ENCODE measurements around the gene TMEM161A.
"Not testable (repeated sequence)": the region's sequence is repeated elsewhere in the genome, so short reads cannot be mapped to it uniquely, and the experiment has no call there.

Gene TMEM161A

DNA sequence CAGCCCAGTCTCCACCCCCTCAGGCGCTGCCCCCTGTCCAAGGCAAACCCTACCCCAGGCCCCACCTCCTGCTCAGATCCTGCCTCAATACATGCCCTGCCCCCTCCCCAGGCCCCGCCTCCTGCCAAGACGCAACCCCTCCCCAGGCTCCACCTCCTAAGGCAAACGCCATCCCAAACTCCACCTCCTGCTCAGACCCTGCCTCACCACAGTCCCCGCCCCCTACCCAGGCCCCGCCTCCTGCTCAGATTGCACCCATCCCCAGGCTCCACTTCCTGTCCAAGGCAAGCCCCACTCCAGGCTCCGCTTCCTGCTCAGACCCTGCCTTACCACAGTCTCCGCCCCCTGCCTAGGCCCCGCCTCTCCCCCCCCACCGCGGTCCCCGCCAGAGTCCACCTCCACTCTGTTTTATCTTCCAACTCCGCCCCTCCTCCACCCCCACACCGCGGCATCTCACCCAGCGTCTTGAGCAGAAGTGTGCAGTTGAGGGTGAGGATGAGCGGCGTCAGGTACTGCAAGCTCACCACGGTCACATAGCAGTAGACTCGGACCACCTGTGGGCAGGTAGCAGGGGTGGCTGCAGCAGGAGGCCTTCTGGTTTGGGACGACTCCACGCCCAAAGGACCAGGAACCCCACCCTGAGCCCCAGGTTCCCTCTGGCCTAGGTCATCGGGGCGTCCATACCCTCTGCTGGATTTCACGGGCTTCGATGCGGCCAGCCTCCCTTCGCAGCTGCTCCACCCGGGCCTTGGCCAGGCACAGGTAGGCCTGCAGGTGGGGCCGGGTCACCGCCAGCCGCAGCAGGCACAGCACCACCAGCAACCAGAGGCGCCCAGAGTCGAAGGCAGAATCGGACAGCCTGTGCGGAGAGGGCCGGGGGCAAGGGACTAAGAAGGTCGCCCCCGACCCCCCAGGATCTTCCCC is 17.7 kb downstream of the TMEM161A start:
- DNase-seq, result no peak

- DNase-seq, result no peak
Observed at GRCh38 chr19:19119325-19120237, 18.7 kb downstream of the TMEM161A start.

GRCh38 chr19:19115954-19116353 is 22.3 kb downstream of the TMEM161A start:
- peak; percentile 68 for DNase-seq

- DNase-seq, result no peak
Observed at GRCh38 chr19:19113040-19113626, 25.1 kb downstream of the TMEM161A start.

DNA sequence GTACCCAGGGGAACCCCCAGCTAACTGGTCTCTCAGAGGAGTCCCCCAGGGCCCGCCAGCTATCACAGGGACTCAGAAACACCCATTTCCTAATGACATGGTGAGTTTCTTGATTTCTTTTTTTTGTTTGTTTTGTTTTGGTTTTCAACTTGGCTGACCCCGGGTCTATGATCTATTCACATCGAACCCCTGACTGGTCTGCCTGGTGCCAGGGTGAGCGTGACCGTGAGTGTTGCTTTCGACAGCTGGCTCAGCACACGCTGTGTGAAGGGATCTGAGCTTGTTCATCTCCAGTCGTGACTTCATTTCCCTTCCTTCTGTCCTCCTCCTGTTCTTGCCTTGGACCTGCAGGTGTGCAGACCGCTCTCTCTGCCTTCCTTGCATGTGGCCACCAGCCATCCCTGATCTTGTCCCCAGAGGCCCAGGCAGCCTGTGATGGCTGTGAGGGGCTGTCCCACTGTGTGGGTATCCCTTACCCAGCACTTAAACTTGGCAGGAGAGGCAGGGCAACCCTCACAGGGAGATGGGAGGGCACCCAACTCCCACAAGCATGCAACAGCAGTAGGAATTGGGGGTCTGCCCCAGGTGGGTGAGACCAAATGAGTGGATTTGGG is 26.2 kb downstream of the TMEM161A start:
- DNase-seq, result no peak

GRCh38 chr19:19111136-19111835 is 27.0 kb downstream of the TMEM161A start:
- DNase-seq, result no peak

DNA sequence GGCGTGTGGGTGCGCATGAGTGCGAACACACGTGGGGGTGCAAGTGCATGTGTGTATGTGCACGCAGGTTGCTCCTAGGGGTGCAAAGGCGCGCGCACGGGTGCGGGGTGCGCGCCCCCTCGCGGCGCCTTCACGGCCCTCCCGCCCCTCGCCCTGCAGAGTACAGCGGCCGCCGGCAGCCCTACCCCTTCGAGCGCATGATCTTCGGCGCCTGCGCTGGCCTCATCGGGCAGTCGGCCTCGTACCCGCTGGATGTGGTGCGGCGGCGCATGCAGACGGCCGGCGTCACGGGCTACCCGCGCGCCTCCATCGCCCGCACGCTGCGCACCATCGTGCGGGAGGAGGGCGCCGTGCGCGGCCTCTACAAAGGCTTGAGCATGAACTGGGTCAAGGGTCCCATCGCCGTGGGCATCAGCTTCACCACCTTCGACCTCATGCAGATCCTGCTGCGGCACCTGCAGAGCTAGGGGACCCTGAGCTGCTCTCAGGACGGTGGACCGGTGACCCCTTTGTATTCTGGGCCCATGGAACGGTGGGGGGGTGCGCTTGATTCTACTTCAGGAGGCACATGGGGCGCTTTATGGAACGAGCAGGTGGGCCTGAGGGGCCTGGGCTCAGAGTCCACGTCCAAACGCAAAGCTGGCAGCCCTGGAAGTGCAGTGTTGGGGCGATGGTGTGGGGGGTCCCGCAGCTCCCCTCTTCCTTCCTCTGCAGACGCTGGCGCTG is 27.7 kb downstream of the TMEM161A start:
- peak; percentile 33 for DNase-seq

DNA sequence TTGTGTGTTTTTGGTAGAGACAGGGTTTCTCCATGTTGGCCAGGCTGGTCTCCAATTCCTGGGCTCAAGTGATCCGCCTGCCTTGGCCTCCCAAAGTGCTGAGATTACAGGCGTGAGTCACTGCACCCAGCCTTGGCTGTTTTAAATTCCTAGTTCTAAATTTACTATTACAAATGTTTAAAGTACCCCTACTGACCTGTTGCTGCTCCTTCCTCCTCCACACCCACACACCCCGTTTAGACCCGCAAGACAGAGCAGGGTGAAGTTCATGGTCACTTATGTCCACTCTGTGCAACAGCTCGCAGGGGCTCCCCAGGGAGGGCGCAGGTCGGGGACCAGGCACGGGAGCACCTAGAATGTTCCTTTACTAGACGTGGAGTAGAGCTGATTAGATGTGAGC is 28.7 kb downstream of the TMEM161A start:
- no peak for DNase-seq

DNA sequence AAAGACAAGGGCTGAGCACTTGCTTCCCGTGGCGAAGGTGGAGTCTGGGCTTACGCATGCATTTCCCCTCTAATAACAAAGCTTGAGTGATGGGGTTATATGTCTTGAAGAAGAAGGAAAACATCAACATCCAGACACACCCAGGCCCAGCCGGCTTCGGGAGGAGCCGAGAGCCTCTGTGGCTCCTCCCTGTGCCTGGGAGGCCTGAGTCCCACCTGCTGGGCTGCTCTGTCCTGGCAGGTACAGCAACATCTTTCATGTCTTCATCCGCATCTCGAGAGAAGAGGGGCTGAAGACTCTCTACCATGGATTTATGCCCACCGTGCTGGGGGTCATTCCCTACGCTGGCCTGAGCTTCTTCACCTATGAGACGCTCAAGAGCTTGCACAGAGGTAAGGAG is 30.6 kb downstream of the TMEM161A start:
- no peak for DNase-seq

DNA sequence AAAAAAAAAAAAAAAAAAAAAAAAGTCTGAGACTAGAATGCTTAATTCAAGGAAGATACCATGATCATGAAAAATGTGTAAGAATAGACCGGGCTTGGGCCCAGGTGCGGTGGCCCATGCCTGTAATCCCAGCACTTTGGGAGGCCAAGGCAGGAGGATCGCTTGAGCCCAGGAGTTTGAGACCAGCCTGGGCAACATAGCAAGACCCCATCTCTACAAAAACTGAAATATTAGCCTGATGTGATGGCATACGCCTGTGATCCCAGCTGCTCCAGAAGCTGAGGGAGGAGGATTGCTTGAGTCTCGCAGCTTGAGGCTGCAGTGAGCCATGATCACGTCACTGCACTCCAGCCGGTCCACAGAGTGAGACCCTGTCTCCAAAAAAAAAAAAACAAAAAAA is 31.3 kb downstream of the TMEM161A start:
- not testable (repeated sequence) for DNase-seq

DNA sequence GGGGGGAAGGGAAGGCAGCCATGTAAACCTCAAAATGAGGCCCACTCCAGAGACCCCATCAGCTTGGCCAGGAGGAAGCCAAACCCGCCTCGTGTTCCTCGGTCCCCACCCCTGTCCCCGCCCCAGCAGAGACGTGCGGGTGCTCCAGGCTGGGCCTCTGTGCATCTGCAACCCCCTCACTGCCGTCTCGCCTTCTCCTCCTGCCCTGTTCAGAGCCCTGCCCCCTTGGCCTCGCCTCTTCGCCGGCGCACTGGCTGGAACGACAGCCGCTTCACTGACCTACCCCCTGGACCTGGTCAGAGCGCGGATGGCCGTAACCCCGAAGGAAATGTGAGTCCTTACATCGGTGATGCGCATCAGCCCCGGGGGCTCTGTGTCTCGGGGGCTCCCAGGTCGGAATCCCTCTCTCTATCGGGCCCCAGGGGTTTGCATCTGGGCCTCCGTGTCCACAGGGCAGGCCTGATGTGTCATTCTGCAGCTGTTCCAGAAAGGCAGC is 32.2 kb downstream of the TMEM161A start:
- no peak for DNase-seq

- peak; percentile 25 for DNase-seq
Observed at GRCh38 chr19:19105365-19106055, 32.8 kb downstream of the TMEM161A start.

- no peak for DNase-seq
Observed at GRCh38 chr19:19103167-19103566, 35.1 kb downstream of the TMEM161A start.

DNA sequence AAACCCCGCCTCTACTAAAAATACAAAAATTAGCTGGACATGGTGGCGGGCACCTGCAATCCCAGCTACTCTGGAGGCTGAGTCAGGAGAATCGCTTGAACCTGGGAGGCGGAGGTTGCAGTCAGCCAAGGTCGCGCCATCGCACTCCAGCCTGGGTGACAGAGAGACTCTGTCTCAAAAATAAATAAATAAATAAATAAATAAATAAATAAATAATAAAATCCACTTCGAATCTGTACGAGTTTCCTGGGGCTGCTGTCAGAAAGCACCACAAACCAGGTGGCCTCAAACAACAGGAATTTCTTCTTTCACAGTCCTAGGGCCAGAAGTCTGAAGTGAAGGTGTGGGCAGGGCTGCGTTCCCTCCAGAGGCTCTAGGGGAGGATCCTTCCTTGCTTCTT is 35.7 kb downstream of the TMEM161A start:
- DNase-seq, result not testable (repeated sequence)

DNA sequence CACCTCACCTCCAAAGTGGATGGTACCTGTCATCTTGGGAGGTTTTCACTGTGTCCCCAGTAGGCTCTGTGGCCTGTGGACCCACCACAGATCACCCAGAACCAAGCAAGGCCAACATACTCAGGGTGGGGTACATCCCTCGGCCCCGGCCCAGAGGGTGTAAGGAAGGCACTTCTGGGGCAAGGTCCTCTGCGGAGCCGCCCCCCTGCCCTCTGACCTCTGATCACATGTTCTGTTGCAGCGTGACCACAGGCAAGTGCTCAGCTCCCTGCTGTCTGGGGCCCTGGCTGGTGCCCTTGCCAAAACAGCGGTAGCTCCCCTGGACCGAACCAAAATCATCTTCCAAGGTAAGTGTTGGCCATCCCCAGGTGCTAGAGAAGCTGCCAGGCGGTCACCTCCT is 36.7 kb downstream of the TMEM161A start:
- no peak for DNase-seq

GRCh38 chr19:19098703-19099632 is 39.3 kb downstream of the TMEM161A start:
- DNase-seq, result no peak

- no peak for DNase-seq
Observed at GRCh38 chr19:19098084-19098702, 40.1 kb downstream of the TMEM161A start.

GRCh38 chr19:19096641-19097627 is 41.3 kb downstream of the TMEM161A start:
- no peak for DNase-seq
